Activated CD4-positive, CD25-positive, alpha-beta regulatory T cell treated with anti-CD3 and anti-CD28 coated beads, Interleukin-2, amount 50 U/mL, for 16 hours (primary cell): ENCODE measurements around the gene NTRK2.

Source experiments
- DNase-seq: peaks from one replicate; pipeline ENCODE4 v3.0.0-alpha.2; 2020; ENCODE audit warnings: low read depth, low spot score

The NTRK2 gene

DNA sequence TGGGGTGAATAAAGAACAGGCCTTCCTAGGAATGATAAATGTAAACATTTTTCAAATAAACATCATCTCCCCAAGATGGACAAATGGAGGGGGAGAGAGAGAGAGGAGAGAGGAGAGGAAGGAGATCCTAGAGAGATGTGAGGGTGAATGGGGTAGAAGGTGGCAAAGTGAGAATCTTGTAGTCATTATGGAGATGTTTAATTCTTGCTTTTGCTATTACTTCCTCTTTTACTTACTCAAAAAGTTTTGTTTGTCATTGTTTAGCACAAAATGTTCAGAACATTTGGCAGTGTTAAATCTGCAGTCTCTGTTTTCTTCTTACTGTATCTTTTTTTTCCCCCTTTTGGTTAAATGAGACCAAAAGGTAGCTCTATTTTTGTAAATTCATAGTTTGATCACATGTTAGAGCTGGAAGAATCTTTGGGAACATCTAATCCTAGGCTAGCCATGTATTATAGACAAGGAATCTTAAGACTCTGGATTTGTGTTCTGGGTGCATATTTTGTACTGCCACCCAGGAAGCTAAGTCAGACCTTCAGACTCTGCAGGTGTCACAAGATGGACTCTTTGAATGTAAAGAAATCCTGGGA is 266.1 kb downstream of the NTRK2 start:
- DNase-seq: no peak

DNA sequence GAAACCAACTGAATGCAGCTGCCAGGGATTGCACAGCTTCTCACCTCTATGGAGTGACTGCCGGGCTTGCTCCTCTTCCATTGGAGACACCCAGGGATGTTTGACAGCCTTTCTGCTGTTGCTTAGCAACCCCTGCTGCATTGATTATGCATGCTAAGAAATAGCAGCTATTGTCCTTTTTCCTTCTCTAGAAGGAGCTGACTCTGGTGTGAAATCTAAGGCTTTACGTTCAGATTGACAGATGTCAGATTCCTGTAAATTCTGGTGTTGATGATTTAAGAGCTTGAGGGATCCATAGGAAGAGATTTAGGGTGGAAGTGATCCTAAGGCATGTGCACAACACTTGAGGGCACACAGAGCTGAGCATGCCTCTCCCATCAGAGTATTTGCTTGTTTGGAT is 267.7 kb downstream of the NTRK2 start:
- no peak for DNase-seq

DNA sequence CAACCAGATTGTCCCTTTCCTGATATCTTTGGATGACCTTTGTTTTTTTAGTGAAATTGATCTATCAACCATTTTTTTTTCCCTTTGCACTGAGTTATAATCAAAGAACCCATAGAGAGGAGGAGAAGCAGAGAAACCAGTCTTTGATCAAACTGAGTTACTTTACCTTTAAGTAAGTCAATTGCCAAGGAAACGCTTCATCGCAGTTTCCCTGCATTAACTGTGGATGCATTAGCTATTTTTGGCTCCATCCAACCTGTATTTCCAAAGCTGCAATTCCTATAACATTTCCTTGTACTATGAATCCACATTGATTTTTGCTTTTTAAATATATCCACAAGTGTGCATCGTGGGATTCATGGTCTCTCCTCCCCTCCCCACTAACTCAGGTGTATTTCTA is 268.1 kb downstream of the NTRK2 start:
- no peak for DNase-seq

DNA sequence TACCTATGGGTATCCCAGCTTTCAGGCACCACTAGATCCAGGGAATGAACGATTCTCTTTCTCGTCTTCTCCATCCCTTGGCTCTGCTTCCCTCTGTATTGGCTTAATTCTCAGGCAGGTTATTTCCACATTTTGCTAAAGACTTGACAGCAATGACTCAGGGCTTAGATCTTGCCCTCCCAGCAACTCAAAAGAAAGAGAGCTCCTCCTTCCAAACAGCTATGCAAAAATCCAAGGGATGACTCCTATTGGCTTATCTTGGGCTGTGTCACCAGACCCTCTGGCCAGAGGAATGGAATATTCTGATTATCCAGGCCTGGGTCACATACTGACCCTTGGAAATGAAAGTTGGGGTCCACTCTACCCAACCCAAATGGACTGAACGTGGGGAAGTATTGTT is 270.2 kb downstream of the NTRK2 start:
- DNase-seq: no peak

DNA sequence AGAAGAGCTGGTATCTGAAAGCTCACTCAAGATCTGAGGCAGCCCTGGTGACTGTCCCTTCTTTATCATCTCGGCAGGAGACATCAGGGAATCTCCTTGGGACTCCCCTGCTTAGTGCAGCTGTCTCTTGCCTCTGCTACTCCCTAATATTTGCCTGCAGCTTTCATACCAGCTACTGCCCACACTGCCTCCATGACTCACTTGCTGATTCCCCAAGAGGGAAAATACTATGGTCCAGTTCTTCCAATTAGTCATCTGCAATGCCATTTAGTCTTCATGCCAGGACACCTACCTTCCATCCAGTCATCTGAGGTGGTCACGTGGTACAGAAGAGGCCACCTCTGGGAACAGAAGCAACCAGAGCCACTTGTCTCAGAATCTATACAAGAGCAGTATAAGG is 270.8 kb downstream of the NTRK2 start:
- DNase-seq: no peak

DNA sequence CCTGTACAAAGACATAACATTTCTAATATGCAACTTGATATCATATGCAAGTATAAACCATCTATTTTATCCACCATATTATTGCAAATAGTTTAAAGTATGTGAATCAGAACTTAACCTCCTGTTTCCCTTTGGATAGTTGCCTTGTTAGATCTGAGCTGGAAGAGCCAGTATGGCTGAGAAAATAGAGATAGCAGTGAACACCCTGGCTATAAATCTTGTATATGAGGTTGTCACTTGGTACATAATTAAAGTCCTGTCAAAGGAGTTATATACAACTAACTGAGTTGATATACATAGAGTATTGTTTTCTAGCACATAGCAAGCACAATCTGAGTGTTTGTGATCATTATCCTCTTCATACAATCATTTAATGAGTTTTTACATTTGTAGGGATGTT is 272.3 kb downstream of the NTRK2 start:
- no peak for DNase-seq

DNA sequence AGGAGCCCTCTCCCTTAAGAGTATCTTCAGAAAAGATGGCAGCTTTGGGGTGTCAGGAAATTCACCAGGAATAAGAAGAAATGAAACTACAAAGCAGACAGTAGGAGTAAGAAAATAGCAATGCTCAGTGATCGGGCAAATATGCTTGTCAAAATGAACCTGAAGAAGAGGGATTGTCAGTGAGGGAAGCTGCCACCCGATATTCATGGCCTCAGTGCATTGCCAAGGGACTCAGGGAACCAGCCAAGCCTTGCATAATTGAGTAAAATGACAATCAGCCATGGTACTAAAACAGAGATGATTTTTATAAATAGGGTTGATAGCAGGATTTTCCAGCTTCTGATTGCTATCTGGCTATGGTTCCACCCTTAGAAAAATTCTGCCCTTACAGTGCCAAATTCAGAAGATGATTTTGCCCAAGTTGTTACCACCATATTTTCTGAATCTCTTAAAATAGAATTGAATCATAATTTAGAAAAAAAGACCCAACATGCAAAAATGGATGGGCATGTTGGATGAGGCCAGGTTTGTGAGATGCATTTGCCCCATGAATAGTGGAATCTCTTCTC is 274.0 kb downstream of the NTRK2 start:
- no peak for DNase-seq

DNA sequence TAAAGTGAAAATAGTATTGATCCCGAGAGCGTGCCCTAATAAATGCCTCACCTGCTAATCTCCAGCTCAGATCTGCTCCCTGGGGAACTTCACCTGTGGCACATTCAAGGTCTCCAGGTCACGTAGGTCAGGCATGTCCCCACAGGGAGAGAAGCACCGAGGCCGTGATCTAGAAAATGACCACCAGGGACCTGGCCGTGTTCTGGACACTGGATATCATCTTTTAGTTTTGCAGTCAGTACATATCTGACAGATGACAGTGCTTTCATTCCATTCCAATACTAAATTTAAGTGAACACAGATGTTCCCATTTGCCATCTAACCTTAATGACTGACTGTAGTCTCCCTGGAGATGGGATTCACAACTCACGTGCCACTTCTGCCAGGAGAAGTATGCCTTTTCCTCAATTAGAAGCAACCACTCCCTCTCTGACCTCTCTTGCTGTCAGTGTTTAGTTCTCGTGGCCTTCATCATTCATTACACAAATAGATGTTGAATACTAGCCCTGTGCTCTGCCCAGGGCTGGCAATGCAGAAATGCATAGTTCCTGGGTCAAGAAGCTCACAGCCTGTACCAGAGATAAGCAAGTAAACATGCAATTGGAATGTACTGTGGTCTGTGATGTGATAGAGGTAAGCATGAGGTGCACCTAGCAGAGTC is 276.5 kb downstream of the NTRK2 start:
- no peak for DNase-seq

DNA sequence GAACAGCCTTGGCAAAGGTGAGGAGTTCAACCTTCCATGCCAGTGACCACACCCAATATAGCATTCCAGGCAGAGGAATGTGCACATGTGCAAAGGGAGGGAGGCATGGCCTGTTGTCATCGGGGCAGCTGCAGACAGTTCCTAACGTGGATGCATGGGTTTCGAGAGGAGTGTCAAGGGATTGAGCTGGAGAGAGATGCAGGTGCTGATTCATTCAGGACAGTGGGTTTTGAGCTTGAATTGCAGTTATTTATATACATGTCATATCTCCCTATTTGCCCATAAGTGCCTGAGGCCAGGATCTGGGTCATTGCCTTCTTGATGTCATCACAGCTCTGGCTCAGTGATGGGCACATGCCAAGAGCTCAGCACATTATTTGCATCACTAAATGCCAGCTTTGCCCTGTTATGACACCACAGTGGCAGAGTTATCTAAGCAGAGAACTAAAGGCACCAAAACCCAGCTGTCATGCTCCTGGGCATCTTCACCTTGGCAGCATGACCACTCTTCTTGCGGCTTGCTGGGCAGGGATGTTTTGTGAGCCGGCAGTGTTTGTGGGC is 278.0 kb downstream of the NTRK2 start:
- no peak for DNase-seq

DNA sequence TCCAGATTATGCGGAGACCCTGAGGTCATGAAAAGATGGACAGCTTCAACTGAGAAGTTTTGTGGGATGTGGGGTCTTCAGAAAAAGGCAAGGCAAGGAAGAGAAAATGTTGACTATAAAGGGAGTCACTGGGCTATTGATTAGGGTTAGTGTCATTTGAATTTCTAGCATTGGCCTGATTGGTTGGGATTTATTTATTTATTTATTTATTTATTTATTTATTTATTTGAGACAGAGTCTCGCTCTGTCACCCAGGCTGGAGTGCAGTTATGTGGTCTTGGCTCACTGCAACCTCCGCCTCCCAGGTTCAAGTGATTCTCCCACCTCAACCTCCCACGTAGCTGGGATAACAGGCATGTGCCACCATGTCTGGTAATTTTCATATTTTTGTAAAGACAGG is 279.7 kb downstream of the NTRK2 start:
- no peak for DNase-seq

DNA sequence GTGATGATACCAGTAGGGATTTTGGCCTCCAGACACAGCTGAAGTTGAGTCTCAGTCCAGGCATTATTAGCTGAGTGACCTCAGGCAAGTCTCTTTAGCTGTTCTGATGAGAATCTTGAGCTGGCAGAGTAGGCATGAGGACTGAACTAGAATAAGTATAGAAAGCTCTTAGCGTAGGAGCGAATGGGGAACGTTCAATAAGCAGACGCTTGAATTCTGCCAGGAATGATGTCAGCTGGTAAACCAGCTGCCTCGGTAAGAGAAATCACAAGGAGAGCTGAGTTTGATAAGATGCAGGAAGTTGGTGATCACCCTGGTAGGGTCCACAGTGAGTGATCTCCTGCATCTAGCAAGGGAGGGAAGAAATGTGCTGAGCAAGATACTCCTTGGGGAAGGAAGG is 280.4 kb downstream of the NTRK2 start:
- no peak for DNase-seq

DNA sequence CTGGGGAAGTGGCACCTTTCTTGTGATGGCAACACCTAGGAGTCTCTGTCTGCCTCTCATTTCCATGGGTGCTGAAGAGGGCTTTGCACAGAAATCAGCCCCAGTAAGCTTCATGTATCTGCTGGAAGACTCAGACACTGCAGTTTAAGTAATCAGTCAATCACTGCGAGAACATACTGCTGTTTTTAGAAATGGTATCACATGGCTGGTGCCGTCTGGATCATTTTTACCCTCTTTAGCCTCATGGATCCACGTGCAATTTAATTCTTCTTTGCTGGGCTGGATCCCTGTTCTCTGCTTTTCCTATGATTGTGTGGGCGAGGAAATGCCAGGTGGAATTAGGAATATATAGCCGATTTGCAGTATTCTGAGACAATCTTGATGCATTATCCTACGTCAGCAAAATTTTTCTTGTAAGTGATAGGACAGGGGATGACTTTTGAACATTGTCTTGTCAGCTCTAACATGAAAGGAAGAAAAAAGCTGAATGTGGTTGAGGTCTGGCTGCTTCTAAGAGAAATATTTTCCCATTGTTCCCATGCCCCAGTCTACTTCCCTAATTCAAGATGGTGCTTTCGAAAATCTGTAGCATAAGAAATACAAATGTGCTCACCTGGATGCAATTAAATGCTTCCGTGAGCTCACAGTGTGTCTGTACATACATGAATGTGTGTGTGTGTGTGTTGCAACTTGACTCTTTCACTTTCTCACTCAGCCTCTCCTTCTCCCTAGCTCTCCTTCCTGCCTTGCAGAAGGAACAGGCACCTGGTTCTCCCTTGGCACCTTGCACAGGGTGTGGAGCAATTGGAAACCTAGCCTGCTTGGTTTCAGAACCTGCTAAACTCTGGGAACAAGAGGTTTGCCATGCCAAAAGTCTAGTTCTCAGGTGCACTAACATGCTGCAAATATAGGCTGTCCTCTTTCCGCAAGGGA is 281.6 kb downstream of the NTRK2 start:
- DNase-seq: no peak

DNA sequence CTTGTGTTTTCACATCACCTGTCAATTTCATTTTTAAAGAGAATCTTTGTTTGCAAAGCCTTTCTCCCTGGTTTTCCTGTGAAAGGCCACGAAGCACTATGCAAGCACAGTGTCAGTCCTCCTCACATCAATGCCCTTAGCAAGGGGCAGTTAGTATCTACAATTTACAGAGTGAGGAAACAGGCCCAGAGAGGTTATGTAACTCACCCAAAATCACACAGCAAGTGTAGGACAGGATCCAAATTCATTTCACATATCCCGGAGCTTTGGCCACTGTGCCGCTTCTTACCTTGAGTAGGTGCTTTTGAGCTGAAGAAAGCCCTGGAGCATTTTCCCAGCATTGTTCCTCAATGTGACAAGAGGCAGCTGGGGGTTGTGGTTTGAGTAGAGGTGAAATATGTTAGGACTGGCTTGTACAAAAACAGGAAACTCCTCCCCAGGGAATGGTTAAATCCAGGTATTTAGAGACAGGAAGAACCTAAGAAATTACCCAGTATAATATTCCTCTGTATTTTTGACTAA is 283.8 kb downstream of the NTRK2 start:
- no peak for DNase-seq

DNA sequence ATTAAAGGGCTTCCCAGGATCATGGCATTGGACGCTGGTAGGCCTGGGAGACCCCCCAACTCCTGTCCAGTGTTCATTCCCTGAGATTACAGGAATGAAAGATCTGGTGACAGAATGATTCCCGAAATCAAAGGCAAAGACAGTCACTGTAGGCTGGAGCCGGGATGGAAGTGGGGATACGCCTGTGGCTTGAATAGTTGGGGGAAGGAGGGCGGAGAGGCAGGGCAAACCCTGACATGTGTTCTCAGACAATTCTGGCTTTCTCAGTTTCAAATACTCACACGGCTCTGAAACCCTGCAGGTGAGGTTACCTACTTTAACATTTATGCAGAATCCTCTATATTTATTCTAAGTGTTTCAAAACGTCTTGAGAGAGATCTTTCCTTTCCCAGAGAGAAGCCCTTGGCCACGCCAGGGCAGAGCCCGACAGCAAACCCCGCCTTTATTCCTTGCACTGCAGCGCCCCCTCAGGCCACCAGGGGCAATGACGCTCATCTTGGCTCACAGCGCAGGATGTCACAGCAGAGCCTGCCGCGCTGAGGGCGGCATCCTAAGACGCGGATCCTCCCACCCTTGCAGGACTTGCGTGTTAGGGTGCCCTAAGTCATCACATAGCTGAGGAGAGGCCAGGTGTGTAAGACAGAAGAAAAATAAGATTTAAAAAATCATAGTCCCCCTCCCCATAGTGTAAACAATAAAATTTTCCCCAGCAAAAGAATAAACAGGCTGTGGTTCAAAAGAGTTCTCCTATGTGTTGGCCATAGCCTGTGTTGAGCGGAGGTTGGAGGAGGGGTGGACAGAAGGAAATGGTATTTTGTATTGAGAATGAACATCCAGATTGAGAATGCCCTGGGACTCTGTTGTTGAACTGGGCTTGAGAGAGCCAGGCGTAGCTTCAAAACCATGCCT is 284.5 kb downstream of the NTRK2 start:
- no peak for DNase-seq

DNA sequence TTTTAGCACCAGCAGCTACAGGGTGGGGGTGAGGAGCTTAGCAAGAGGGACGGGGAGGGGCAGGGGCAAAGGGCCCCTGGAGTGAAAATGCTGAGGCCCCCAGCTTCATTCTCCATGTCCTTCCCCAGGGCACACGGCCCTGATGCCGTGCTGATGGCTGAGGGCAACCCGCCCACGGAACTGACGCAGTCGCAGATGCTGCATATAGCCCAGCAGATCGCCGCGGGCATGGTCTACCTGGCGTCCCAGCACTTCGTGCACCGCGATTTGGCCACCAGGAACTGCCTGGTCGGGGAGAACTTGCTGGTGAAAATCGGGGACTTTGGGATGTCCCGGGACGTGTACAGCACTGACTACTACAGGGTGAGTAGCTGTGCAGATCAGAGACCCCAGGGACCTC is 285.6 kb downstream of the NTRK2 start:
- DNase-seq: no peak

DNA sequence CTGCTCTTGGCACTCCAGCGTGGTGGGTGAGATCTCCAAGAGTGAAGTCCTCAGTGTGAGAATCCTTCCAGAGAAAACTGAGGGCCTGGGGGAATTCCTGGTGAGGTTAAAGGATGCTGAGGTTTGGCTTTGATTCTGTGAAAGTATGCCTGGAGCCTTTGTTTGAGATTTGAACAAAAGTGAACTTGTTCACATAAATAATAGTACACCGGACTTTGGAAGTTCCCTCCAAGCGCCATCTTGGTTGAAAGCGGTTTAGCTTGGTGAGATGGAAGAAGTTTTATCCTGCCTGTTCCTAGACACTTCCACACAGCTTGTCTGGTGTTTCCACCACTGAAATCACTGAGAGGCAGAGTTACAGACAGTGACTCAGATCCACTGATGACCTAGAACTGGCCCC is 286.4 kb downstream of the NTRK2 start:
- DNase-seq: no peak

DNA sequence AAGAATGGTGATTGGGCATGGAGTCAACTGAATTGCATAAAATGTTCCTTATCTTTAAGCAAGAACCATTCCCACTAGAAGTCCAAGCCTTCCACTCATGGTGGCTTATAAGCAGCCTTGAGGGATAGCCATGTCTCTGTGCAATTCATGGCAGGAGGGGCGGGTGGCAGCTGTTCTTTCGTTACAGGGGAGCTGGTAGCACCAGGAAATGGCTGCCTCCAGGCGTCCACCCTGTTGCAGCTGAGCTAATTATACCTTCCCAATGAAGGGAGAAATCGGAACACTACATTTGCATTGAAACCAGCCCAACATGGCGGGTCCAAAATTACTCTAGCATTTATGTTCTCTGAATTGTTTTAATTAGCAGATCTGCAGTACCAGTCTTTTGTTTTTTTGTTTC is 289.8 kb downstream of the NTRK2 start:
- DNase-seq: no peak

DNA sequence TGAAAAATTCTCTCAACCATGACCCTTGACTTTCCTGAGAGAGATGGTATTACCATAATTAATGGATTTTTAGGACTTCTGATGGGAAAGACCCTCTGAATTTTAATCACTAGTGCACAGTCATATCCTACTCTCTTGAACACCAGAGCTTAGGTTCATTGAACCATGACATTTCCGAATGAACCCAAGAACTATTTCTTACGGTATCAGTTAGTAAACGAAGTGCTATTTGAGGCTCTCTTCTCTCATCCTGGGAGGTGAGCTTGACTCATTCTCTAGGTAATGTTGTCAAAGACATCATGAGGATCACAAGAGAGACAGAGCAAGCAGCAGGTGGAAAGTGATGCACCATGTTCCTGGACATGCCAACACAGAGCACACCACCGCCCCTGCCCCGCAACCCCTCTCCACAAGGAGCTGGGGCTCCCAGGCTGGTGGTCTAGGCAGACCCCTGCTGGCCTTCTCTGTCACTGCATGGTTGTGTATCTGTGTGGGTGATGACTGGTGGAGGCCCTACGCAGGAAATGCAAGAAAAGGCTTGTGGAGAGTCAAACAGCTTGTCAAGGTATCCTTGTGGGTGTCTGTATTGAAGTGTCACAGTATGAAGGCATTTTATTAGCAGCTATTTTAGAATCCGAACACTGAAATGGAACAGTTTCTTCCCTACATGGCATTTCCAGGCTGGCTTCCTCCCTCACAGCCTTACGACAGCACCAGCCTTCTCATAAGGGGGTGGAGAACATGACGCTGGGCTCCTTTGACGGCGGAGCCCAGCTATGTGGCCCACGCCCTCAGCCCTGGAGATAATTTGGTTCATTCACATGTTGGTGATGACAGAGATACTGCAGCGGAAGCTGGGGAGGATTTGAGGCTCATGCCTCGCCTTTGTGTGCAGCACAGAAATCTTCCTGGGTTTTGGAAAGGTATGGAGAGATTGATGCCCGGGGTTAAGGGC is 297.6 kb downstream of the NTRK2 start:
- DNase-seq: no peak

DNA sequence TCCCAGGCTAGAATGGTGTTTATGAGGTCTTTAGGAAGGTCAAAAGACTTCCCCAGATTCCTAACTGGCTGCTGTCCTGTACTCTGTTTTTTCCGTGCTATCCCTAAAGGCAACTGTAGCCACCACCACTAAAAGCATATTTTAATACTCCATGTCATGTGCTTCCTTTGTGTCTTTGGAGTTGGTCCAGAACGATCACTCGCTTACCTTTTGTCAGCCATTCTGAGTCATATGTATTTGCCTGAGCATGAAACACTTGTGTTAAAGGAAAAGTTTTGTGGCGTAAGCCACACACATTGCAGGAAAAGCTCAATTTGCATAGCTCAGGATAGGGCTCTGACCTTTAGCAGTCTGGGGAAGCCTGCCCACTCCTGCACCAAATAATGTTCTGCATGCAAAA is 299.6 kb downstream of the NTRK2 start:
- DNase-seq: no peak

DNA sequence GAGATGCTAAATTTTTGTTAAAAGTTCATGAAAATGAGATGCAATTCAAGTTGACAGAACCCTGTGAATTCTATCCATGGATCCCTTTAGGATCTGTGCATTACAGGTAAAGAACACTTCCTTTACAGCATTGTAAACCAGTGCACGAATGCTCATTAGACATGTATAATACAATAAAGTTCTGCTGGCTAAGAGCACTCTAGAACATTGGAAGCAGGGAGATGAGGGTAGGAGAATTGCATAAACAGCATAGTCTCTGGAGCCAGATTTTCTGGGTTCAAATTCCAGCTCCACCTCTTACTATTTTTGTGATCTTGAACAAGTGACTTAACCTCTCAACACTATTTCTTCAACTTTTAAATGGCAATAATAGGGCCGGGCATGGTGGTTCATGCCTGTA is 300.2 kb downstream of the NTRK2 start:
- no peak for DNase-seq
